ENCODE data around the gene TBC1D8.

The TBC1D8 gene

GRCh38 chr2:100997509-100998234 lies 153.5 kb downstream of the TBC1D8 start:
- DNase-seq (ENCODE audit: low spot score): no peak

GRCh38 chr2:100995309-100996075 lies 155.7 kb downstream of the TBC1D8 start:
- DNase-seq (ENCODE audit: low spot score): no peak

GRCh38 chr2:100993294-100993693 lies 157.9 kb downstream of the TBC1D8 start:
- DNase-seq (ENCODE audit: low spot score): no peak

- no peak for DNase-seq (ENCODE audit: low spot score)
These were observed 158.9 kb downstream of the TBC1D8 start for GRCh38 chr2:100992262-100992661.

GRCh38 chr2:100991404-100991773 lies 159.8 kb downstream of the TBC1D8 start:
- DNase-seq (ENCODE audit: low spot score): no peak

GRCh38 chr2:100990650-100991403 lies 160.4 kb downstream of the TBC1D8 start:
- DNase-seq (ENCODE audit: low spot score): no peak

- DNase-seq (ENCODE audit: low spot score): no peak
These were observed 161.0 kb downstream of the TBC1D8 start for GRCh38 chr2:100990166-100990565.

- no peak for DNase-seq (ENCODE audit: low spot score)
These were observed 161.5 kb downstream of the TBC1D8 start for GRCh38 chr2:100989666-100990065.

- no peak for DNase-seq (ENCODE audit: low spot score)
These were observed 162.4 kb downstream of the TBC1D8 start for GRCh38 chr2:100988630-100989417.

GRCh38 chr2:100987974-100988373 lies 163.2 kb downstream of the TBC1D8 start:
- no peak for DNase-seq (ENCODE audit: low spot score)

- DNase-seq (ENCODE audit: low spot score): no peak
These were observed 163.6 kb downstream of the TBC1D8 start for GRCh38 chr2:100987536-100987935.

GRCh38 chr2:100986157-100986556 lies 165.0 kb downstream of the TBC1D8 start:
- DNase-seq (ENCODE audit: low spot score): no peak

- peak; percentile 74 for DNase-seq (ENCODE audit: low spot score)
These were observed 166.3 kb downstream of the TBC1D8 start for GRCh38 chr2:100984892-100985307.

GRCh38 chr2:100983684-100984310 lies 167.4 kb downstream of the TBC1D8 start:
- no peak for DNase-seq (ENCODE audit: low spot score)

GRCh38 chr2:100983201-100983600 lies 168.0 kb downstream of the TBC1D8 start:
- DNase-seq (ENCODE audit: low spot score): no peak

GRCh38 chr2:100982431-100982861 lies 168.7 kb downstream of the TBC1D8 start:
- DNase-seq (ENCODE audit: low spot score): no peak

- no peak for DNase-seq (ENCODE audit: low spot score)
These were observed 170.2 kb downstream of the TBC1D8 start for GRCh38 chr2:100981011-100981410.

- no peak for DNase-seq (ENCODE audit: low spot score)
These were observed 171.1 kb downstream of the TBC1D8 start for GRCh38 chr2:100980046-100980445.

- DNase-seq (ENCODE audit: low spot score): no peak
These were observed 172.5 kb downstream of the TBC1D8 start for GRCh38 chr2:100978582-100979191.

GRCh38 chr2:100977511-100977910 lies 173.7 kb downstream of the TBC1D8 start:
- DNase-seq (ENCODE audit: low spot score): no peak
